GM21423 (cell line): Measurements from ENCODE around the gene CCDC50.

ENCODE experiments used
- ATAC-seq: cut with Tn5 transposase; IDR thresholded peaks from one replicate; pipeline ENCODE4 v1.9.1; 2021; ENCODE audit warnings: mild to moderate bottlenecking, moderate library complexity; ENCODE audit not compliant: unreplicated experiment

Gene CCDC50

GRCh38 chr3:191414732-191415131, 85.5 kb downstream of the CCDC50 start:
- no peak for ATAC-seq

- ATAC-seq: no peak
These were observed 86.4 kb downstream of the CCDC50 start for GRCh38 chr3:191415566-191415965.

GRCh38 chr3:191417457-191417729, 88.2 kb downstream of the CCDC50 start:
- ATAC-seq: no peak

GRCh38 chr3:191420771-191421170, 91.6 kb downstream of the CCDC50 start:
- ATAC-seq: no peak

- ATAC-seq: no peak
These were observed 95.7 kb downstream of the CCDC50 start for GRCh38 chr3:191424881-191425280.

GRCh38 chr3:191425322-191425734, 96.1 kb downstream of the CCDC50 start:
- no peak for ATAC-seq

GRCh38 chr3:191426311-191426710, 97.1 kb downstream of the CCDC50 start:
- no peak for ATAC-seq

GRCh38 chr3:191428177-191428576, 99.0 kb downstream of the CCDC50 start:
- ATAC-seq: no peak

- ATAC-seq: no peak
These were observed 100.9 kb downstream of the CCDC50 start for GRCh38 chr3:191430103-191430502.

- no peak for ATAC-seq
These were observed 102.1 kb downstream of the CCDC50 start for GRCh38 chr3:191431160-191431822.

- no peak for ATAC-seq
These were observed 103.0 kb downstream of the CCDC50 start for GRCh38 chr3:191432162-191432561.

- no peak for ATAC-seq
These were observed 104.8 kb downstream of the CCDC50 start for GRCh38 chr3:191434024-191434423.

GRCh38 chr3:191435981-191436380, 106.8 kb downstream of the CCDC50 start:
- ATAC-seq: no peak

GRCh38 chr3:191438150-191438814, 109.1 kb downstream of the CCDC50 start:
- ATAC-seq: no peak

GRCh38 chr3:191440532-191440931, 111.3 kb downstream of the CCDC50 start:
- no peak for ATAC-seq

- ATAC-seq: no peak
These were observed 112.5 kb downstream of the CCDC50 start for GRCh38 chr3:191441687-191442086.

GRCh38 chr3:191444569-191444968, 115.4 kb downstream of the CCDC50 start:
- ATAC-seq: no peak
